Sigmoid colon (tissue), 4 donors: ENCODE results near the gene NDEL1.

Source experiments
- CTCF ChIP-seq, 4 experiments: fragments of 450-650 bp in 3 of 4; fragments of 200-600 bp in 1 of 4; IDR thresholded peaks; one replicate each; pipeline ENCODE4 v1.5.1; 2016 to 2019; ENCODE audit warnings: antibody characterized with exemption in 4 of 4, mild to moderate bottlenecking in 3 of 4, moderate library complexity in 2 of 4
- EP300 ChIP-seq, 4 donors: sonication (generic); formaldehyde crosslinking; IDR thresholded peaks; one replicate each; pipeline ENCODE4 v1.6.1; 2017; ENCODE audit warnings: antibody characterized with exemption in 4 of 4
- POLR2A ChIP-seq, 2 donors: fragments of 450-650 bp; IDR thresholded peaks; one replicate each; pipeline ENCODE4 v1.6.1; 2016; ENCODE audit warnings: antibody characterized with exemption in 2 of 2, mild to moderate bottlenecking in 2 of 2, moderate library complexity in 2 of 2
- POLR2AphosphoS5 ChIP-seq, 4 donors: sonication (generic); formaldehyde crosslinking; IDR thresholded peaks; one replicate each; pipeline ENCODE4 v1.6.1; 2017; ENCODE audit warnings: antibody characterized with exemption in 4 of 4

DNA sequence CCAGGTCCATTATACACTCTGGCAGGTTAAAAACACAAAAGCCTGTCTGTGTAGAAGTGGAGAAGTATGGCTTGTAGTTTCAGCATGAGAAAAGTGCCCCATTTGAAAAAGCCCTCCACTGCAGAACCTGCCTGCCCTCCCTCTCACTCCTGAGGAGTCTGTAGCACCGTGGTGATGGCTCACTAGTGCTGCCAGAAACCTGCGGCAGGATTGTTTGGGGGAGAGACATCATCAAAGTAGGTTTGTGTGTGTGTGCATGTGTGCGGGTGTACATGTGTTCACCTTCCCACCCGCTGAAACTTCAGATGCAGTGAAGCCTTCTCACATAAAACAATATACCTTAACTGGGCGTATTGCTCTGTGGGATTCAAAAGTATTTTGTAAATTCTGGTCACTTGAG is 26.9 kb downstream of the NDEL1 start:
- no peak for TF ChIP-seq CTCF (IDR thresholded peaks at IDR 0.05)
- TF ChIP-seq POLR2A (IDR thresholded peaks at IDR 0.05), result no peak
- no peak for TF ChIP-seq EP300 (IDR thresholded peaks at IDR 0.05)
- TF ChIP-seq POLR2AphosphoS5 (IDR thresholded peaks at IDR 0.05), result no peak
